GM19328 (cell line): ENCODE results near the gene ZNF346.

ENCODE experiments used
- ATAC-seq: cut with Tn5 transposase; IDR thresholded peaks from one replicate; pipeline ENCODE4 v1.9.1; 2021; ENCODE audit warnings: mild to moderate bottlenecking, moderate library complexity; ENCODE audit not compliant: unreplicated experiment

The ZNF346 gene

DNA sequence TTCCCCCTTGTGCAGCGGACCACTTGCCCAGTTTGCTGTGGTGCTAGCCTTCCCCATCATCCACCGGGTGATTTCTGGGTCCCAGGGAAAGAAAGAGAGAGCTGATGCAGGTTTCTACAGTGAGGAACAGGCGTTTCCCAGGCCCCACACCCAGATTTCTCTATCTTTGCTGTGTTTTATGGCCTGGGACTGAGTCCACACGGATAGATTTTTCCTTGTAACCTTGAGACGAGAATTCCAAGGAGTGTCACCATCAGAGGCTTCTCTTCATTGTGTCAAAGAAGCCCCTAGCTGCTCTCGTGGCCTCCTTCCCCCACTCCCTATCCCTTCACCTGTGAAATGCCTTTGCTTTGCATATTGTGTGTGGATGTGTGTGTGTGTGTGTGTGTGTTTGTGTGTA is 43.0 kb downstream of the ZNF346 start:
- ATAC-seq = no peak

DNA sequence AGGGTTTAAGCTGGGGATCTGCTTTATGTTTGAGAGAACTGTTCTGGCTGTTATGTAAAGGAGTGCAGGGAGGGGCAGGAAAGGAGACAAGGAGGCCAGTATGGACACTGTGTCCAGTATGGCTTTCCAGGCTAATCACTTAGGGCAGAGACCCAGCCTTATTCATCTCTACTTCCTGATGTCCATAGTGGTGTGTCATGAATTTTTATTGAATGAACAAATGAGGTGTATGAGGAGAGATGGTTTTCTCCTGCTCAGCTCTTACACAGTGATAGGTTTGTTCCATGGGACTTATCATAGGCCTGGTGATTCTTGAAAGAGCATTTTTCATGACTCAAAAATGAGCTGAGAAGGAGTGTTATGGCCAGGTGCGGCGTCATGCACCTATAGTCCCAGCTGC is 43.7 kb downstream of the ZNF346 start:
- ATAC-seq = no peak

DNA sequence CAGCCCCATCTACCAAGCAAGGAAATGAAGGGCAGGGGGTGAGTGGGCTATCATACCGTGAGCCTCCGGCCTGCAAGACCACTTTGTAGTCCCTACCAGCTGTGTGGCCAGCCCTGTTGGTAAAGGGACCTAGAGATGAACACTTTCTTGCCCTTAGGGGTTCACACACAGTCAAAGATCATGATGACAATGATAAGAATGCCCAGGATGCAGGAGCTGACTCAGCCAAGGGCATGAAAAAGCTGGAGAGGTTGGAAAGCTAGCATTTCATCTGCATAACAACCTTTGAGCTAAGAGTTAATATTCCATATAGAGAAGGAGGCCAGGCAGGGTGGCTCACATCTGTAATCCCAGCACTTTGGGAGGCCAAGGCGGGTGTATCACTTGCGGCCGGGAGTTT is 45.0 kb downstream of the ZNF346 start:
- no peak for ATAC-seq

DNA sequence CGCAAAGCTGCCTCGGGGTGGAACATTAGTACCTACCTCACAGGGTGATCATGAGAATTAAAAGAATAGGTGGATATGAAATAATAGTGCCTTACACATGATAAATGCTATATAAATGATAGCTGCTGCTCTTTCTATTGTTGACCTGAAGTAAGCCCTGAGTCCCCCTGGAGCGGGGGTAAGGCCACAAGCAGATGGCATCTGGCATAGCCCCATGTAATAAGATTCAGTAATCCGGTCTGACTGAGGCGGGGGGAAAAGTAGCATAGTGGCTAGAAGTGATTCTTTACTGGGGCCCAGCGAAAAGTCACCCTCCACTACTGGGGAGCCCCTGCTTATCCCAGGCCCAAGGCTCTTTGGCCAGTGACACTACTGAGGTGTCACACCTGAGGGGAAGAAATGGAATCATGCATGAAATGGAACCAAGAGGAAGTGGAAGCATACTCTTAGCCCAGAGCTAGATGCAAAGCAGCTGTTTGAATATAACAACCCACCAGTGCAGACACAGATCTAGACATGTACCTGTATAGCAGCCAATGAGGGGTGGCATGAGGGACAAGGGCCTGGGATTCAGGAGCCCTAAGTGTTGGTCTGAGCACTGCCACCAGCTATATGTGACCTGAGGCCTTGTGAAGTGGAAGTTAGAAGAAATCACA is 48.2 kb downstream of the ZNF346 start:
- ATAC-seq = no peak

DNA sequence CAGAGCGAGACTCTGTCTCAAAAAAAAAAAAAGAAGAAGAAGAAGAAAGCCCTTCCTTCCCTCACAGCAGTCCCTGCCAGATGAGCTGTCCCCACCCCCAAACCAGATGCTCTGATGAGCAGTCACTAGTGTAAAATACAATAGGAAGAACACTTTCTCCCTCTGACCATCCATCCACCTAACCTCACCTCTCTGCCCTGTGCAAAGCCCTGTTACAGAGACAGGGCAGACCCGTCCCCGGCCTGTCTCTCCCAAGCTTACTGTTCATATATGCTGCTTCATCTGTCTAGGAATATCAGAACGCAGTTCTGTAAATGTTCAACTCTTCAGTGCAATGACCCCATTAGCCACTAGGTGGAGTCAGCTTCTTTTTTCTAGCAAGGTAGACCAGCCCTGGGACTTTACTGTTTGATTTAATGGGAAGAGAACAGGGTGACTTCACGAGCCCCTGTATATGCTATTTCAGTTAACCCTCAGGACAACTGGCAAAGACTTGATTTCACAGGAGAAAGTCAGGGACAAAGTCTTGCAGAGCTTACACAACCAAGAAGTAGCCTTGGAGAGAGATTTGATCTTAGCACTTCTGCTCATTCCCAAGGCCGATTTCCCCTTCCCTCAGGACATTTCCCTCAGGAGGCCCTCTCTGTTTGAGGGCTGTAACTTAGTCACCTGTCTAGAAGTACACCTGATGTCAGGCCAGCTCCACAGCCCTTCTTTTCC is 49.3 kb downstream of the ZNF346 start:
- peak; percentile 62 for ATAC-seq

DNA sequence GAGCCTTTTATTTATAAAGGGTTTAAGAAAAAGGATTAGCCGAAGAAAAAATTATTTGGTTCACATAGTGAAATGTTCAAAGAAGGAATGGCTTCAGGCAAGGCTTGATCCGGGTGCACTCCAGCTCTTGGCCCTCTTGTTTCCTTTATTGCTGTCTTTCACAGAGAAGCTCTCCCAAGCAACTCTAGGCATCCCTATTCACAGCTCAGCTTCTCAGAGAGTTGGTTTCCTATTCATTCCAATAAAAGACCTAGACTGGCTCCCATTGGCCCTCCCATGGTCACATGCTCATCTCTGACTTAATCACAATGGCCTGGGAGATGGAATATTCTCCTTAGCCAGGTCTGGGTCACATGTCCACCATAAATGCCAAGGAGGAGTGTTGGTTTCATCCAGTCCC is 54.8 kb downstream of the ZNF346 start:
- no peak for ATAC-seq

DNA sequence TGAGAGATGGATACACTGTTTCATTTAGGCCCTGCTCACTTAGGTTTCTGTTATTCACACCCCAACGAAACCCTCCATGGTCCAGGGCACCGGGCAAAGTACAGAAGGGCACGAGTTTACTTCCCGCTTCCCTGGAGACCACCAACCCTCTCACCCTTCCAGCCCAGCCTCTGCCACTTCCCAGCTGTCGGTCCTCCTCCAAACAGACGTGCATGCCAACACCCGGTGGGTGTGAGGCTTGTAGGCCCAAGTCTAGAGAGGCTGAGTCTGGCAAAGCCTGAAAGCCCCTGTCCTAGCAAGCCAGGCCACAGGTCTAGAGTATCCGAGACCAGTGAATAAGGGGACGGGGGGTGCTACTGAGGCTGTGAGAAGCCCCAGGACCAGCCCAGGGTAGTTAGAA is 57.1 kb downstream of the ZNF346 start:
- no peak for ATAC-seq

DNA sequence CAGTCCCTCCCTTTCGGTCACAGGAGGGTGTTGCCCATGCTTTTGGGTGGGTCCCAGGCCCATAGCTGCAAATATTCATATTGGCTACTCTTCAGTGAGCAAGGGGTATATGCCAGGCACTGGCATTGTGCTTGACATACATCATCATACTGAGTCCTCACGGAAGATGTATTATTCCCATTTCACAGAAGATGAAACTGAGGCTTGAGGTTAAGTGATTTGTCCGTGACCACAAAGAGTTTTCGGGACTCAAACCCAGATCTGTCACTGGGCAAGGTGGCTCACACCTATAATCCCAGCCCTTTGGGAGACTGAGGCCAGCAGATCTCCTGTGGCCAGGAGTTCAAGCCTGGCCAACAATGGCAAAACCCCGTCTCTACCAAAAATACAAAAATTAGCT is 57.8 kb downstream of the ZNF346 start:
- no peak for ATAC-seq

DNA sequence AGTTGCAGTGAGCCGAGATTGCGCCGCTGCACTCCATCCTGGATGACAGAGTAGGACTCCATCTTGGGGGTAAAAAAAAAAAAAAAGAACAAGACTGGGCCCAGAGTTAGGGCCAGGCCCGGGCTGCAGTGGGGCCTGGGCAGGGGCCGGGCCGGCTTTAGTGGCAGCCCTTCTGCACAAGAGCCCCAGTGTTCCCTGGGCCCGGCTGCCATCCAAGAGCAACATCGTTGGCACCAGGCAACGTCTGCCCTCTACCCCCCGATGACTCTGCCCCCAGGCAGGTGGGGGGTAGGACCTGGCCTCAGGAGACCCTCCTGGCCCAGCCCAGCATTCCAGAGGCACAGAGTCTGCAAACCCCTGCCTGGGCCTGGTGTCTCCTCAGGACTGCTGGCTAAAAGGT is 59.4 kb downstream of the ZNF346 start:
- ATAC-seq = no peak

DNA sequence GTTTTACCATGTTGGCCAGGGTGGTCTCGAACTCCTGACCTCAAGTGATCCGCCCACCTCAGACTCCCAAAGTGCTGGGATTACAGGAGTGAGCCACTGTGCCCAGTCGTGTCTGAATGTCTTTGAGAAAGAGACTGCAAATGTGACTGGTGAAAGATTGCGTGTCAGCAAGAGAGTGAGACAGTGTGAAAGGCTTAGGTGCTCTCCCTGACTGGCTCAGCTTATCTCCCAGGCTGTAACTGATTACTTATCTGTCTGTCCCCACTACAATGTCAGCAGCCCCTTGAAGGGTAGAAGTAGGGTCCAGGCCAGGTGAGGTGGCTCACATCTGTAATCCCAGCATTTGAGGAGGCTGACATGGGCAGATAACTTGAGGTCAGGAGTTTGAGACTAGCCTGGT is 60.9 kb downstream of the ZNF346 start:
- no peak for ATAC-seq

DNA sequence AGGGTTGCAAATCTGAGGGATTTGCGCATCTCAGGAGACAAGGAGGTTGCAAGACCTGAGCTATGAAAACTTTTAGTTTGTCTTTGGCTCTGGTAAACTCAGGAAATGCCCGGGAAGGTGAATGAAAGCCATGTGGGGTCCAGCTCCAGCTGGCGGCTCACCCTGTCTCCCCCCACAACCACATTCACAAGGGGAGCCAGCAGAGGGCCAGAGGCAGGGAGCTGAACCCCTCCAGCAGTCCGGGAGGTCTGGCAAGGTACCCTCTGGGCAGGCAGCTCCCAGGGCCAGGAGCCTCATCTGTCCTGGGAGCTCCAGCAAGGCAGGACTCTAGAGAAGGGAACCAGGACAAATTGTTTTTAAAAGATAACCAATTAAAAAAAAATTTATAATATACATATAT is 61.7 kb downstream of the ZNF346 start:
- no peak for ATAC-seq

DNA sequence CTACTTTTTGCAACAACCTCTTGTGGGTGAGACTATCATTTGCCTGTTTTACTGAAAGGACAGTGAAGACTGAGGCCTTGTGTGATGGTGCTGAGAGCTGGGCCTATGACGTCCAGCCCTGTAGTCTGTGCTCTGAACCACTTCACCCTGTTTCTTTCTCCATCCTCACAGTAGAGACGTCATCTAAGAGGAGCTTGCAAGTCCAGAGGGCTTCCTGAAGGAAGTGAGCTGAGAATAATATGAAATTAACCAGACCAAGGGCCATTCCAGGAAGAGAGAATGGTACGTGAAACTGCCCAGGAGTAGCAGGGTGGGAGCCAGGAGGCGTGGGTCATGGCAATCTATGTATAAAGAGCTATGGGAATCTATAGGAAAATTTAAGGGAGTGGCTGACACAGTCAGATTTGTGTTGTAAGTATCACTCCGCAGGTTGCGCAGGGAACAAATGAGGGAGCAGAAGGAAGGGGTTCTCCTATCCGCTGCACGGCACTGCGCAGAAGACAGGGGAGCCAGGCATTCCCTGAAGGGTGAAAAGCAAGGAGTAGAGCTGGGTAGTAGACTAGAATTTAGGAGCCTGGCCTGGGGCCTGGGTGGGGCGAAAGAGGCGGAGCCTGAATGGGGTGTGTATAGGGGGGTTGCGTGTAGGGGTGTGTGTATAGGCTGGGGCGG is 63.6 kb downstream of the ZNF346 start:
- no peak for ATAC-seq

DNA sequence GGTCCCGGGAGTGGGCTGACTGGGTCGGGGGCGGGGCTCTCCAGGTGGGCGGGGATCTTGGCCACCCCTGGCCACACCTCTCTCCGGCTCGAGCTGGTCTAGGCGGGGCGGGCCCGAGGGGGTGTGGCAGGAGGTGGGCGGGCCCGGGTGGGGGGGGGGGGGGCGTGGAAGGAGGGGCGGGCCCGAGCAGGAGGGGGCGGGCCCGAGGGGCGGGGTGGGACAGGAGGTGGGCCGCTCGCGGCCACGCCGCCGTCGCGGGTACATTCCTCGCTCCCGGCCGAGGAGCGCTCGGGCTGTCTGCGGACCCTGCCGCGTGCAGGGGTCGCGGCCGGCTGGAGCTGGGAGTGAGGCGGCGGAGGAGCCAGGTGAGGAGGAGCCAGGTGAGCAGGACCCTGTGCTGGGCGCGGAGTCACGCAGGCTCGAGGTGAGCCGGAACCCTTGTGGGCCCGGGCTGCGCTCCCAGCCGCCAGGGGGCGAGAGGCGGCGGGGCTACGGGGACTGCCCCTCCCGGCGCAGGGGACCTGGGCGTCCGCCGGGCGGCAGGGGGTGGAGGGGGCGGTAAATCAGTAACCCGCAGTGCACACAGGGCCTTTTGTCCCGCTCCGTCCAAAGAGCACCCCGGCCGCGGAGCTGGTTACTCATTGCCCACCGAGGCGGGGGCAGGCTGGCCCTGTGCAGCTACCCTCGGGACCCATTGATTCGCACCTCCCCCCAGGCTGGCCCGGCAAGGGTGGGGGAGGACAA is 64.3 kb downstream of the ZNF346 start, which contains the start of gene FGFR4:
TSS of gene FGFR4 (plus strand) at position 262 of the 744 bp plus-strand sequence. CDS start 2,688 bp downstream, outside the sequence.
- ATAC-seq = no peak

DNA sequence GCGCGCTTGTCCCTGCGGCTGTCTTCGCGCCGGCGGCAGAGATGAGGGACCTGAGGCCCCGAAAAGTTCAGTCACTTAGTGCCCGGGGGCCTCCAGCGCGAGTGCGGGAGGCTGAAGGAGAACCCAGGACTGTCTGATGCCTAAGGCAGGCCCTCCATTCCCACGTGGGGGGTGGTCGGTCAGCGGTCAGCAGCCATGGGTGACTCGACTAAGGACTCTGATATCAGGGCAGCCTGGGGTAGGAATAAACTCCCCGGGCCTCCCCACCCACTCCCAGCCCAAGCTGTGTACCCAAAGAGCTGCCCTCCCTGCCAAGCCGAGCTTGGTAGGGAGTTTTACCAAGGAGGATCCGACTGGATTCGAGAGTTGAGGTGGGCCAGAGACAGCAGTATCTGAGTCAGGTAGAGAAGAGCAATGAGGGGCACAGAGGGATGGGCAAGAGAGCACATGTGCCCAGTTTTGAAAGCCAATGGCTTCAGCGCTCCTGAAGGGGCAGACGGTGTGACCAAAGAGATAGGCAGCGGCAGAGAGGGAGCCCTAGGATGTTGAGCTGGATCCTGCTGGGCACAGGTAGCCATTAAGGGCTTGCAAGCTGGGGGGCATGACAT is 65.0 kb downstream of the ZNF346 start:
- ATAC-seq = no peak

DNA sequence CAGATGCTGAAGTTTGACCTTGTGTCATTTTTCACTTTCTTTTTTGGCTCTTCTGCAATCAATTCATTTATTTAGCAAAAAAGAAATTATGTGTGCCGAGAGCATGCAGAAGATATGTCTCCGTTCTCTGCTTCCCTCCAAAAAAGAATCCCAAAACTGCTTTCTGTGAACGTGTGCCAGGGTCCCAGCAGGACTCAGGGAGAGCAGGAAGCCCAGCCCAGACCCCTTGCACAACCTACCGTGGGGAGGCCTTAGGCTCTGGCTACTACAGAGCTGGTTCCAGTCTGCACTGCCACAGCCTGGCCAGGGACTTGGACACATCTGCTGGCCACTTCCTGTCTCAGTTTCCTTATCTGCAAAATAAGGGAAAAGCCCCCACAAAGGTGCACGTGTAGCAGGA is 66.6 kb downstream of the ZNF346 start:
- no peak for ATAC-seq

DNA sequence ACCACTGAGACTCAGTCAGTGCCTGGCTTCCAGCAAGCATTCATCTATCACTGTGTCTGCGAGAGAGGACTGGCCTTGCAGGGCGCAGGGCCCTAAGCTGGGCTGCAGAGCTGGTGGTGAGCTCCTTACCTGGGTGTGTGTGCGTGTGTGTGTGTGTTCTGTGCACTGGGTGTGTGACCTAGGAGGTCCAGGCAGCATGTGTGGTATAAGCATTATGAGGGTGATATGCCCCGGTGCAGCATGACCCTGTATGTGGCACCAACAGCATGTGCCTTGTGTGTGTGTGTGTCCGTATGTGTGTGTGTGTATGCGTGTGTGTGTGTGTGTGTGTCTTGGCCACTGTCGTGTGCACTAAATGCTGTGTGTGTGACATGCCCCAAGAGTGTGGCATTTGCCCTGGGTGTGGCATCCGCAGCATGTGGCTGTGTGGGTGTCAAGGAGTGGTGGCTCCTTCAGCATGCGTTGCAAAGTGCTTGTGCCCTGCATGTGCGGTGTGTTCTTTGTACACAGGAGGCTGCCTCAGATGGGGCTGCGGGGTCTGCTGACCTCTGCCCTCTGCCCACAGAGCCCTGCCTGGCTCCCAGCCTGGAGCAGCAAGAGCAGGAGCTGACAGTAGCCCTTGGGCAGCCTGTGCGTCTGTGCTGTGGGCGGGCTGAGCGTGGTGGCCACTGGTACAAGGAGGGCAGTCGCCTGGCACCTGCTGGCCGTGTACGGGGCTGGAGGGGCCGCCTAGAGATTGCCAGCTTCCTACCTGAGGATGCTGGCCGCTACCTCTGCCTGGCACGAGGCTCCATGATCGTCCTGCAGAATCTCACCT is 67.5 kb downstream of the ZNF346 start:
- ATAC-seq = no peak

DNA sequence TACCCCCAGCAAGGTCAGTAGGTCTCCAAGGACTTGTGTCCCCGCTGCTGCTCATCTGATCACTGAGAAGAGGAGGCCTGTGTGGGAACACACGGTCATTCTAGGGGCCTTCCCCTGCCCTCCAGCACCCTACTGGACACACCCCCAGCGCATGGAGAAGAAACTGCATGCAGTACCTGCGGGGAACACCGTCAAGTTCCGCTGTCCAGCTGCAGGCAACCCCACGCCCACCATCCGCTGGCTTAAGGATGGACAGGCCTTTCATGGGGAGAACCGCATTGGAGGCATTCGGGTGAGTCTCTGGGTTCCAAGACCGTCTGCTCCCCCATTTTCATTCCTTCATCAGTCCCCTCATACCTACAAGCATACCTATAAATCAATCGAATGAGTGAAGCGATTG is 68.3 kb downstream of the ZNF346 start:
- ATAC-seq = no peak

DNA sequence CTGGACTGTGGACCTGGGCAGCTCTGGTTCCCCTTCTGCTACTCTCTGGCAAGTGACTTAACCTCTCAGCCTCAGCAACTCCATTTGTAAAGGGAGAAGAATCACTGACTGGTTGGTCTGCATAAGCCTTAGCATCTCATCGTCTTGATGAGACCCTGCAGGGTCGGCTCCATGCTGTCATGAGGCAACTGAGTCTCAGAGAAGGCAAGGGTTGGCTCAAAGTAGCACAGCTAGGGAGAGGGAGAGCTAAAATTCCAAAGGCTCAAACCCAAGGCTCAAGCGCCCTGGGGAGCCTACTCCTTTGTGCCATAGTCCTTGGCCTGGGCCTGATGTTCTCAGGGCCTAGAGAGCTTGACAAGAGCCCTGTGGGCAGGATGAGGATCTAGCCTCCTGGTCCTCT is 68.7 kb downstream of the ZNF346 start:
- ATAC-seq = no peak

DNA sequence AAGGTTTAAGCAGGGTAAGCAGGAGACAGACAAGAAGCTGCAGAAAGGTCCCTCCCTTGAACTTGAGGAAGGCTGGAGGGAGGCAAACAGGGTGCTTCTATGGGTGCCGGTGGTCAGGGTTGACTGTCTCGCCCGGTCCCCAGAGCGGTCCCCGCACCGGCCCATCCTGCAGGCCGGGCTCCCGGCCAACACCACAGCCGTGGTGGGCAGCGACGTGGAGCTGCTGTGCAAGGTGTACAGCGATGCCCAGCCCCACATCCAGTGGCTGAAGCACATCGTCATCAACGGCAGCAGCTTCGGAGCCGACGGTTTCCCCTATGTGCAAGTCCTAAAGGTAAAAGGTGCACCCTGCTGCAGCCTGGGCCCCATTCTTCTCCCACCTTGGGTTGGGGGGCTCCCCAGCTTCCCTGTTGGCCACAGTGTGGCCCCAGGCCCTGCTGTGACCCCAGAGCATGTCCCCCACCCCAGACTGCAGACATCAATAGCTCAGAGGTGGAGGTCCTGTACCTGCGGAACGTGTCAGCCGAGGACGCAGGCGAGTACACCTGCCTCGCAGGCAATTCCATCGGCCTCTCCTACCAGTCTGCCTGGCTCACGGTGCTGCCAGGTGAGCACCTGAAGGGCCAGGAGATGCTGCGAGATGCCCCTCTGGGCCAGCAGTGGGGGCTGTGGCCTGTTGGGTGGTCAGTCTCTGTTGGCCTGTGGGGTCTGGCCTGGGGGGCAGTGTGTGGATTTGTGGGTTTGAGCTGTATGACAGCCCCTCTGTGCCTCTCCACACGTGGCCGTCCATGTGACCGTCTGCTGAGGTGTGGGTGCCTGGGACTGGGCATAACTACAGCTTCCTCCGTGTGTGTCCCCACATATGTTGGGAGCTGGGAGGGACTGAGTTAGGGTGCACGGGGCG is 69.9 kb downstream of the ZNF346 start:
- ATAC-seq = no peak
